SW 1271 (cell line): ENCODE data around the gene EFHC2.

Experiments
- DNase-seq, 2 experiments: peaks; one replicate each; lab custom pipeline; 2025; lab: John Stamatoyannopoulos, UW

EFHC2 gene

DNA sequence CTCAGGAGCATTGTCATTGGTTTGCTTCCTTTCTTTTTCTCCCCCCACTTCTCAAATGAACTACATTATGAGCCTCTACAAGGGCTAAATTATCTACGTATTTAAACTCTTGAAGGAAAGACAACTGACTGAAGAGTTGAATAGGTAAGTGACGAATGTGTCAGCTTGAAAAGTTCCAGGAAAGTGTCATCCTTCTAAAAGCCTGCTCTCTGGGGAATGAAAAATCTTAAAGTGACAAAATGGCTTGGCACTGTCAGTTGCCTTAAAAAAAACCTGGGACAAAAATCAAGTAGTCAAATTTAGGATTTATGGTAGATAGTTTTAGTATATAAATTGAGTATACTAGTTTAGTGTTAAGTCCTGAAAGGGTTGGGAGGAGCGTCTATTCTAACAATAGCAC lies 196.3 kb downstream of the EFHC2 start:
- no peak for DNase-seq

DNA sequence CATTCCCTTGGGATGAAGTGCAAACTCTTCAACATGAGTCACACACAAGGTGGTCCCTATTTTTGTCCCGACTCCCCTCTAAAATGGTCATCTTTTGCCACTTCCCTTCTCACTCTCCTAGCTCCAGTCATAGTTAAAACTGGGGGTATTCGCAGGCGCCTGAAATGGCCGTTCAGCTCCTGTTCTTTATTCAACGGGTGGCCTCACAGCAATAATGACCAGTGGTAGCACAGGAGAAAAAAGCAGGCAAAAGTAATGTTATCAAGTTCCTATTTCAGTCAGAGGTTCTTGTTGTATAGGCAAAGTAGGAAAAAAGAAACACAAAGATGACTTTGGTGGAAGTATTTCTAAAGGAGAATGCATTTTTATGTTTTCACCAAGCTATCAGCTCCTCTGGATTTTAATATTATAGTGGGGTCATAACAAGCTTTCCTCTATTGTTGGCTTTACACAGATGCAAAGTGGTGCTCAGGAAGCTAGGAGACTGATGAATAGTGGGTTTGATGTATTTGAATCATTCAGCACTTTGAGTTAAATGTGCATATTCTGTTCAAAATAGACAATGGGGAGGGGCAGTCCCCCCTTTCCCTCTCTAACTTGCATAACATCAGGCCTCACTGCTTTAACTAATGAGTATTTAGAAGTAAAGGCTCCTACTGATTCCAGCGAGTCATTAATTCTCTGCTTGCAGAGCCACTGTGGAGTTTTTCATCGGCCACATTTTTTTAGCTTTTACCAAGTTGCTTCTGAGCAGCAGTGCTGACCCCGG lies 199.1 kb downstream of the EFHC2 start:
- DNase-seq, result no peak

DNA sequence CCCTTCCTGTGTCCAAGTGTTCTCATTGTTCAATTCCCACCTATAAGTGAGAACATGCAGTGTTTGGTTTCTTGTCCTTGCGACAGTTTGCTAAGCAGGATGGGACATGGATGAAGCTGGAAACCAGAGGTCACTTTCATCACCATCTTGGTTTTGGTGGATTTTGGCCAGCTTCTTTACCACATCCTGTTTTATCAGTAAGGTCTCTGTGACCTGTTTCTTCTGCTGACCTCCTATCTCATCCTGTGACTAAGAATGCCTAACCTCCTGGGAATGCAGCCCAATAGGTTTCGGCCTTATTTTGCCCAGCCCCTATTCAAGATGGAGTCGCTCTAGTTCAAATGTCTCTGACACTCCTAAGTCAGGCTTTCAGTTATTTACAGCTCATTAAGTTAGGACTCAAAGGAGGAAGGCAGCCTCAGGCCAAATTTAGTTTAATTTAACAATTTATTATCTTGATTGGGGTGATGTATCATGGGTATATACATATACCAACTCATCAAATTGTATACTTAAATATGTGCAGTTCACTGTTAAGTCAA lies 200.3 kb downstream of the EFHC2 start:
- DNase-seq, result no peak

DNA sequence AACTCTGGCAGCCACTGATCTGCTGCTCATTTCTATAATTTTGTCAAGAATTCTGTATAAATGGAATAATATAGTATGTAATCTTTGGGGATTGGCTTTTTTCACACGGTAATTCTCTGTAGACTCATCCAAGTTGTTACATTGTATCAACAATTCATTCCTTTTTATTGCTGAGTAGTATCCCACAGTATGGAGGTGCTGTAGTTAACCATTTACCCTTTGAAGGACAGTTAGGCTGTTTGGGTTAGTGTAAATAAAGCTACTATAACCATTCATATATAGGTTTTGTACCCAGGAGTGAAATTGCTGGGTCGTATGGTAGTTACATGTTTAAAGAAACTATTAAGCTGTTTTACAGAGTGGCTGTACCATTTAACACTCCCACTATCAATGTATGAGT lies 213.3 kb downstream of the EFHC2 start:
- no peak for DNase-seq

DNA sequence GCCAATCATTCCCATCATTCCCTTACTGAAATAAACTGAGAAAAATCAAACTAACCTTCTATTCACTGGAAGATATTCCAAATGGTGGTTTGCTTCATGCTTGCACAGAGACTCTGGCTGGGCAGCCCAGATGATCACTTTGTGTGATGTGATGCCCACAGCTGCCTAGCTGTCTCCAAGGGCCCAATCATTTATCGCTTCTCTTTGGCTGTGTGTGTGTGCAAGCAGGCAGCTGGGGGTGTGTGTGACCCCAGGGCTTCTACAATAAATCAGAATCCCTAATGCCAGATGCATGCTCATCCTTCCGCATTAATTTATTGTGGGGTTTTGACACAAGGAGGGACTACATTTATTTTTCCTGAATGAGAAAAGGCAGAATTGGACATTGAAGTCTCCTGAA lies 230.1 kb downstream of the EFHC2 start:
- DNase-seq, result no peak

DNA sequence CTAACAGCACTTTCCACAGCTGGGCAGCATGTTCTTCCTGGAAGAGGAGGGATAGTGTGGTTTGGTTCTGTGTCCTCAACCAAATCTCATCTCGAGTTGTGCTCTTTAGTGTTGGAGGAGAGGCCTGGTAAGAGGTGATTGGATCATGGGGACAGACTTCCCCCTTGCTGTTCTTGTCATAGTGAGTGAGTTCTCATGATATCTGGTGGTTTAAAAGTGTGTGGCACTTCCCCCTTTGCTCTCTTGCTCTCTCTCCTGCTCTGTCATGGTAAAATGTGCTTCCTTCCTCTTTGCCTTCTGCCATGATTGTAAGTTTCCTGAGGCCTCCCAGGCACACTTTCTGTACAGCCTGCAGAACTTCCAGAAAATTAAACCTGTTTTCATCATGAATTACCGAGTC lies 236.6 kb downstream of the EFHC2 start:
- DNase-seq, result no peak

DNA sequence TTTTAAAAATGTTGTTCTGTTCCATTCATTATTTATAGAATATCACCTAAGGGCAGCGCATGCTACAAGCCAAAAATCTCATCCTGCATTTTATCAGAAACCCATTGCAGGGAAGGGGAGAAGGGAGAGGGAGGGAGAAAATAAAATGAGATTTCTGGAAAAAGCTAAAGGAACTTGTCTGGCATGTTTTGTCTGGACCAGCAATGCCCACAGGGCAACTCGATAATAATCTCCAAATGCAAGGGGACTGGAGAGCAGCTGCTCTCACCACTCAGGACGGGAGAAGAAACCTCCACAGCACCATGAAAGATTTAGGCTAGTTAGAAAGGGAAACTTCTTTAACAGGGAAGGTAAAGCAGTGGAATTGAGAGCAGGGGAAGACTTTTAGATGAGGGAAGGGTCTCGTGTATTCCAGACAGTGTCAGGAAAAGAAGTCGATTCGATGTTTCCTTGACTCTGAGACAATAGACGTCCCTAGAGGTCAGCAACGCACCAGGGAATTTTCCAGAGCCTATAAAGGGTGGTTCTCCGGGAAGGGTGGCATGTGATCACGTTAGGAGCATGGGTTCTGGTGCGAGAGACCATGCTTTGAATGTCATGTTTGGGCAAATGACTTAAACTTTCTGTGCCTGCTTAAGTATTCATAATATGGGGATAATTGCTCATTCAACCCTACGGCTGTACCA lies 238.1 kb downstream of the EFHC2 start:
- no peak for DNase-seq

DNA sequence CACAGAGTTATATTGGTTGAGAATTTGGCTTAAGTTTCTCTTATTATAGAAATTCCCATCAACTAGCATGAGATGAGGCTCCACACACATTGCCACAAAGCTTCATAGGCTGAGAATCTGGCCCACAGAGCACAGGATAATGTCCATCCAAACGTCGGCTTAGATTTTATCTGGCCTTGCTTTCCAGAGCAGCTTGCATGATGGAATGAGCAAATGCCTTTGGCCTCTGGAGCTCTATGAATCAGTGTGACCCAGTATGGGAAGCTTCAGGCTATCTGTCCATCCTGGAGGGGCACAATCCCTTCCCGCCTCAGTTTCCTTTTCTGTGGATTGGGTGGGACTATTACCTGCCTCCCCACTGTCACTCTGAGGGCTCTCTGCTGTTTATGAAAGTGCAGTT lies 238.8 kb downstream of the EFHC2 start:
- no peak for DNase-seq

DNA sequence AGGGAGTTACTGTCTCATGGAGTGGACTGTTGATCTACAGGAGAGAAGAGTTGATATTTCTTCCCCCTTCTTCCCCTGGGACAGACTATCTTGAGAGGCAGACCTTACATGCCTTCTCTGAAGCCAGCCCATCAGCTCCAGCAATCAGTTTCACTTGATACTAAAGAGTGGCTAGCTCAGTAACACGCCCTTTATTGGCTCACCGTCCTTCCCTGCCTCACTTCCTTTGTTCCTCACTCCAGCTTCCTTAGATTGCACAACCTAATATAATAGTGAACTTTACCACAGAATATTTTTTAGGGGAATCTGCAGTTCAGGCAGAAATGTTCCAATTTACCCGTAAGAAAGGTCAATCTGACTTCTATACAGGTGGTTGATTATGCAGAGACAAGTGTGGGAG lies 242.2 kb downstream of the EFHC2 start:
- DNase-seq, result no peak

DNA sequence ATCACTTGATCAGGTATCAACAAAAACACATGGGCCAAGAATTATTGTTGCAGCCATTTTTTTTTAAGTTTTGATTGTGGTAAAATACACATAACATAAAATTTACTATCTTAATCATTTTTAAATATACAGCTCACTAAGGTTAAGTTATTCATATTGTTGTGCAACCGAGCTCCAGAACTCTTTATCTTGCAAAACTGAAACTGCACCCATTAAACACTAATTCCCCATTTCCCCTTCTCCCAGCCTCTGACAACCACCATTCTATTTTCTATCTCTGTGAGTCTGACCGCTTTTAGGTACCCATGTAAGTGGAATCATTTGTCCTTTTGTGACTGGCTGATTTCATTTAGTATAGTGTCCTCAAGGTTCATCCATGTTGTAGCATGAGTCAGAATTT lies 244.1 kb downstream of the EFHC2 start:
- DNase-seq, result no peak
